A673 (cell line): ENCODE data around the gene KRTAP5-2. TPM values are rescaled to one million over a fixed set of nuclear protein-coding genes. Genes with fewer than 3 reads are reported as not detected.

Source experiments
- BruUV-seq: library from RNA; stranded (reverse); fragments of 400-500 nt; replicated peaks from 2 replicates; lab custom pipeline; 2021; lab: Mats Ljungman, UMichigan
- CTCF ChIA-PET: fragments of 300-600 bp; sonication (Branson Sonifier 250); formaldehyde crosslinking; loops from one replicate; lab custom pipeline; 2022; ENCODE audit warnings: antibody characterized with exemption; lab: Charles Lee
- POLR2A ChIA-PET: fragments of 300-600 bp; sonication (Branson Sonifier 250); formaldehyde crosslinking; loops from one replicate; lab custom pipeline; 2022; ENCODE audit warnings: antibody characterized with exemption; ENCODE audit not compliant: low non-redundant PET; lab: Charles Lee
- DNase-seq: peaks from one replicate; pipeline ENCODE4 v3.0.0-alpha.2; 2015; ENCODE audit warnings: low spot score
- H3K27ac ChIP-seq: fragments of 200-600 bp; sonication (generic); 2 replicates; pipeline ENCODE4 v1.5.1; 2016; ENCODE audit warnings: mixed run types, low read depth, mild to moderate bottlenecking, mixed read lengths, antibody characterized with exemption, low read length; ENCODE audit not compliant: poor library complexity, severe bottlenecking
- H3K27me3 ChIP-seq: fragments of 200-600 bp; sonication (generic); replicated peaks from 2 replicates; pipeline ENCODE4 v1.6.1; 2017; ENCODE audit warnings: mixed run types, low read depth, mild to moderate bottlenecking, mixed read lengths, antibody characterized with exemption, low read length; ENCODE audit not compliant: insufficient read depth, poor library complexity
- H3K36me3 ChIP-seq: fragments of 200-600 bp; sonication (generic); 2 replicates; pipeline ENCODE4 v1.6.1; 2016; ENCODE audit warnings: mixed run types, mild to moderate bottlenecking, mixed read lengths, antibody characterized with exemption, low read length; ENCODE audit not compliant: insufficient read depth, poor library complexity, severe bottlenecking
- H3K4me1 ChIP-seq: fragments of 200-600 bp; sonication (generic); 2 replicates; pipeline ENCODE4 v1.6.1; 2017; ENCODE audit warnings: mixed run types, mild to moderate bottlenecking, mixed read lengths, antibody characterized with exemption, low read length; ENCODE audit not compliant: insufficient read depth, poor library complexity, severe bottlenecking
- H3K4me3 ChIP-seq: fragments of 200-600 bp; sonication (generic); 2 replicates; pipeline ENCODE4 v1.5.1; 2016; ENCODE audit warnings: low read depth, mixed run types, mild to moderate bottlenecking, mixed read lengths, low read length; ENCODE audit not compliant: poor library complexity, severe bottlenecking
- H3K9me3 ChIP-seq: fragments of 200-600 bp; sonication (generic); 2 replicates; pipeline ENCODE4 v1.6.1; 2016; ENCODE audit warnings: mixed run types, low read depth, mild to moderate bottlenecking, mixed read lengths, antibody characterized with exemption, low read length; ENCODE audit not compliant: poor library complexity, severe bottlenecking
- EZH2 ChIP-seq: fragments of 200-600 bp; sonication (generic); IDR thresholded peaks from 2 replicates; pipeline ENCODE4 v1.6.1; 2017; ENCODE audit warnings: borderline replicate concordance, low read depth, mild to moderate bottlenecking, mixed read lengths, antibody characterized with exemption, low read length; ENCODE audit not compliant: poor library complexity, severe bottlenecking
- intact Hi-C: fragments of 100-400 bp; cut with micrococcal nuclease; formaldehyde crosslinking; loops from one replicate; pipeline ENCODE4 v1.10.0; 2022; ENCODE audit not compliant: unreplicated experiment
- total RNA-seq: library from RNA; stranded (reverse); gene quantifications from 2 replicates; pipeline ENCODE4 v1.2.3, GENCODE V29; 2021
- TF ChIP-seq, protein P1 (sequence below): fragments of 300-800, 200-600 bp; sonication (generic); conservative IDR thresholded peaks from 2 replicates; pipeline ENCODE4 v1.5.1; 2017; ENCODE audit warnings: low read depth, mild to moderate bottlenecking, antibody characterized with exemption, low read length, moderate library complexity, mixed read lengths

Gene KRTAP5-2
- total RNA-seq, 1 experiment from 2014 or later = not detected

DNA sequence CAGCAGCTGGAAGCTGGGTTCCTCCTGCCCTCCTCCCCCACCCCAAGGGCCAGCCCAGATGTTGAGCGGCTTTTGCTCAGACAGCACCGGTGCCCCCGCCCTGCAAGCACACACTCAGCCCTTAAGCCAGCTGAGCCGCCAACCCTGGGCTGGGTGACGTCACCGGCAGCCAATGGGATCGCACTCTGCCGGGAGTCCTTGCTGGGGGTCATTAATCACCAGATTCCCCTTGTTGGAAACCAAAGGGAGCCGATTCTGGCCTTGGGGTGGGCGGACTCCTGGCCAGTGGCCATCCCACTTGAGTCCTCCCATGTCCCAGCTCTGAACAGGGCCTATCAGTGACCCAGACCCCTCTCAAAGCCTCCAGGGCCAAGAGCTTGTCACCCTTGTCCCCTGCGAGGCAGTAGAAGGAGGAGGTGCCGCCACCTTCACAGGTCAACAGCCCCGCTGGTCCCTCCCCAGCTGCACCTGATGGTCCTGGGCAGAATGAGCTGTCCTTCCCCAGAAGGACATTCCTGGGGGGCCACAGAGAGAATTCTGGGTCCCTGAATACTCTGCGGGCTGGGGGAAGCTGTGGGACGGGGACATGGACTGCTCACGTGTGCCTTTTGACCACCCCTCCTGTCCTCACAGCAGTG, 33.4 kb downstream of the KRTAP5-2 start:
- Histone ChIP-seq H3K27ac (no peak overlapping the region), H3K4me1 (no peaks in the 10 kb centered on the region), H3K9me3 (no peaks in the 10 kb centered on the region), H3K4me3 (no peak overlapping the region), H3K27me3 (no peaks in the 10 kb centered on the region), H3K36me3 (no peaks in the 10 kb centered on the region)
- DNase-seq = peak; percentile 65
- TF ChIP-seq, protein P1, sequence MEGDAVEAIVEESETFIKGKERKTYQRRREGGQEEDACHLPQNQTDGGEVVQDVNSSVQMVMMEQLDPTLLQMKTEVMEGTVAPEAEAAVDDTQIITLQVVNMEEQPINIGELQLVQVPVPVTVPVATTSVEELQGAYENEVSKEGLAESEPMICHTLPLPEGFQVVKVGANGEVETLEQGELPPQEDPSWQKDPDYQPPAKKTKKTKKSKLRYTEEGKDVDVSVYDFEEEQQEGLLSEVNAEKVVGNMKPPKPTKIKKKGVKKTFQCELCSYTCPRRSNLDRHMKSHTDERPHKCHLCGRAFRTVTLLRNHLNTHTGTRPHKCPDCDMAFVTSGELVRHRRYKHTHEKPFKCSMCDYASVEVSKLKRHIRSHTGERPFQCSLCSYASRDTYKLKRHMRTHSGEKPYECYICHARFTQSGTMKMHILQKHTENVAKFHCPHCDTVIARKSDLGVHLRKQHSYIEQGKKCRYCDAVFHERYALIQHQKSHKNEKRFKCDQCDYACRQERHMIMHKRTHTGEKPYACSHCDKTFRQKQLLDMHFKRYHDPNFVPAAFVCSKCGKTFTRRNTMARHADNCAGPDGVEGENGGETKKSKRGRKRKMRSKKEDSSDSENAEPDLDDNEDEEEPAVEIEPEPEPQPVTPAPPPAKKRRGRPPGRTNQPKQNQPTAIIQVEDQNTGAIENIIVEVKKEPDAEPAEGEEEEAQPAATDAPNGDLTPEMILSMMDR = no peak
- TF ChIP-seq EZH2 = no peak
- BruUV-seq = no TSS peak
- intact Hi-C loops = no loop called here
- ChIA-PET POLR2A (no interaction called here), CTCF (interaction anchor here (0.6 to 1.5 kb wide), 3 partner anchors 10 to 586 kb away, joined by 4 to 9 read pairs (median 8); no protein-coding TSS in a partner anchor)

- no TSS peak for BruUV-seq
- no peaks in the 10 kb centered on the region for H3K36me3 ChIP-seq
- intact Hi-C loops = no loop called here
- H3K9me3 ChIP-seq = no peaks in the 10 kb centered on the region
- ChIA-PET POLR2A (no interaction called here), CTCF (interaction anchor here (0.6 to 1.5 kb wide), 2 partner anchors 11 to 586 kb away, joined by 8 to 9 read pairs; no protein-coding TSS in a partner anchor)
- TF ChIP-seq, protein P1 = no peak
- TF ChIP-seq EZH2 = no peak
- H3K27ac ChIP-seq = no peak overlapping the region
- no peak for DNase-seq
- no peaks in the 10 kb centered on the region for H3K4me1 ChIP-seq
- H3K27me3 ChIP-seq = no peaks in the 10 kb centered on the region
- H3K4me3 ChIP-seq = no peak overlapping the region
Observed at GRCh38 chr11:1563697-1564534, 34.2 kb downstream of the KRTAP5-2 start.

- H3K27me3 ChIP-seq = no peaks in the 10 kb centered on the region
- DNase-seq = no peak
- no peak overlapping the region for H3K27ac ChIP-seq
- ChIA-PET CTCF (no interaction called here), POLR2A (no interaction called here)
- no TSS peak for BruUV-seq
- H3K9me3 ChIP-seq = no peaks in the 10 kb centered on the region
- TF ChIP-seq EZH2 = no peak
- TF ChIP-seq, protein P1 = no peak
- no peak overlapping the region for H3K4me3 ChIP-seq
- H3K4me1 ChIP-seq = no peaks in the 10 kb centered on the region
- intact Hi-C loops = no loop called here
- H3K36me3 ChIP-seq = no peaks in the 10 kb centered on the region
Observed at GRCh38 chr11:1563149-1563638, 34.9 kb downstream of the KRTAP5-2 start.
